Right cardiac atrium (tissue), 5 donors: ENCODE results near the gene CYB5R3. TPM values are rescaled to one million over a fixed set of nuclear protein-coding genes. Genes with fewer than 3 reads are reported as not detected.
"Not testable (repeated sequence)": the region's sequence is repeated elsewhere in the genome, so short reads cannot be mapped to it uniquely, and the experiment has no call there.

Experiments used
- ATAC-seq, 2 donors: fragments of 200-7000 bp; cut with Tn5 transposase; one replicate each; pipeline versions ENCODE4 v1.8.0 to v1.9.1; 2020; ENCODE audit warnings: moderate library complexity in 2 of 2, mild to moderate bottlenecking in 1 of 2
- DNase-seq, 3 donors: peaks; one replicate each; pipeline ENCODE4 v3.0.0-alpha.2; 2020
- H3K27ac ChIP-seq: one replicate; pipeline ENCODE4 v1.5.1; 2013; ENCODE audit warnings: mild to moderate bottlenecking, low read length, control low read depth, moderate library complexity
- H3K27me3 ChIP-seq: one replicate; pipeline ENCODE4 v1.6.1; 2013; ENCODE audit not compliant: control insufficient read depth, insufficient read depth
- H3K4me1 ChIP-seq: one replicate; pipeline ENCODE4 v1.6.1; 2013; ENCODE audit warnings: low read length; ENCODE audit not compliant: control insufficient read depth, insufficient read depth
- H3K4me3 ChIP-seq: one replicate; pipeline ENCODE4 v1.5.1; 2013; ENCODE audit warnings: low read length, control low read depth
- H3K9me3 ChIP-seq: one replicate; pipeline ENCODE4 v1.6.1; 2013; ENCODE audit warnings: low read length; ENCODE audit not compliant: control insufficient read depth
- WGBS: extraction: QIAGEN DNeasy Blood & Tissue Kit; methylation state at CpG from one replicate; pipeline ENCODE4 v1.1.7; 2013; 5-methylcytosine and 5-hydroxymethylcytosine counted together
- intact Hi-C, 4 donors: fragments of 100-400 bp; cut with DNase I; formaldehyde crosslinking; loops; one replicate each; pipeline versions ENCODE4 v1.11.0 to v1.14.0; 2022 to 2023
- polyA plus RNA-seq: library from polyadenylated mRNA; stranded (reverse); fragments of 200-250 nt; gene quantifications from one replicate; pipeline ENCODE4 v1.2.3, GENCODE V29; 2013
- total RNA-seq, 4 donors: library from RNA; stranded (reverse); fragmentation: NEBNext Ultra II Directional; extraction: Animal tissue kit (Norgen Biotek cat#: 25700); gene quantifications; one replicate each; pipeline ENCODE4 v1.2.1, GENCODE V29; 2021
- donor health status: healthy with polysubstance abuse.
- donor health status: DM: no; HTN: yes; CAD: no.
- donor health status: DM: no; HTN: no; CAD: no.
- donor health status: DM: no; HTN: yes; CAD: no; lungs with severe emphysema.
- donor health status: DM: yes; HTN: yes; CAD: no.

CYB5R3 gene
- total and polyA plus RNA-seq, 5 donors: 322 to 487 (median 361) TPM

DNA sequence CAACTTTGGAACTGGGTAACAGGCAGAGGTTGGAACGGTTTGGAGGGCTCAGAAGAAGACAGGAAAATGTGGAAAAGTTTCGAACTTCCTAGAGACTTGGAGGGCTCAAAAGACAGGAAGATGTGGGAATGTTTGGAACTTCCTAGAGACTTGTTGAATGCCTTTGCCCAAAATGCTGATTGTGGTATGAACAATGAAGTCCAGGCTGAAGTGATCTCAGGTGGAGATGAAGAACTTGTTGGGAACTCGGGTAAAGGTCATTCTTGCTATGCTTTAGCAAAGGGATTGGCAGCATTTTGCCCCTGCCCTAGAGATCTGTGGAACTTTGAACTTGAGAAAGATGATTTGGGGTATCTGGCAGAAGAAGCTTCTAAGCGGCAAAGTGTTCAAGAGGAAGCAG is 28.7 kb upstream of the CYB5R3 start:
- H3K4me3 ChIP-seq, ATAC-seq, H3K9me3 ChIP-seq, H3K27me3 ChIP-seq, intact Hi-C loops, H3K27ac ChIP-seq: not testable (repeated sequence)
- peaks cover 26% of the 10 kb centered on the region for H3K4me1 ChIP-seq
- WGBS: 65% methylated on average over 4 of the region's 4 CpGs
- DNase-seq: peak in 1 of 3 donors; percentile 1

DNA sequence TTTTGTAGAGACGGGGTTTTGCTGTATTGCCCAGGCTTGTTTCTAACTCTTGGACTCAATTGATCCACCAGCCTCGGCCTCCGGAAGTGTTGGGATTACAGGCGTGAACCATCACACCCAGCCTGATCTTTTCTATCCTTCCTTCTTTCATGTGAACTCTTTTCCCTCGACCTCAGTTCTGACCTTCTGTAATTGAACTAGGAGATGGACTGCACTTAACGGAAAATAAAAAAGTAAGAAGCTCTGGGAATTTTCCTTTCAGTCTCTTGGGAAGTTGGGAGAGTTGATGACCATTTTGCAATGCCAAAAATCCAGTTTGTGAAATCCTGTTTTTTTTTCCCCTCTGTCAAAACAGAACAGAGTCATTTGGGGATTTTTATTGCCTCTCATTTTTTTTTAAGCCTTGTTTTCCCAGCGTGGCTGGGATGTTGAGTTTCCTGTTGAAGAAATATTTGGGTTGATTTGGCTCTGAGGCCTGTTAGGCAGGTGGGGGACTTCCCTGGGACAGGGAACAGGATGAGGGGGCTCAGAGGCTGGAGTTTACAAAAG is 26.9 kb upstream of the CYB5R3 start:
- DNase-seq (peak in 2 of 3 donors; percentile 38 to 57), ATAC-seq (peak; percentile 16 to 30)
- H3K27ac ChIP-seq: peak overlapping the region; percentile 89
- H3K9me3 ChIP-seq: no peaks in the 10 kb centered on the region
- 34% methylated on average over 7 of the region's 7 CpGs for WGBS
- H3K27me3 ChIP-seq: no peaks in the 10 kb centered on the region
- intact Hi-C loops: no loop called here
- no peak overlapping the region for H3K4me3 ChIP-seq
- H3K4me1 ChIP-seq: peaks cover 27% of the 10 kb centered on the region

DNA sequence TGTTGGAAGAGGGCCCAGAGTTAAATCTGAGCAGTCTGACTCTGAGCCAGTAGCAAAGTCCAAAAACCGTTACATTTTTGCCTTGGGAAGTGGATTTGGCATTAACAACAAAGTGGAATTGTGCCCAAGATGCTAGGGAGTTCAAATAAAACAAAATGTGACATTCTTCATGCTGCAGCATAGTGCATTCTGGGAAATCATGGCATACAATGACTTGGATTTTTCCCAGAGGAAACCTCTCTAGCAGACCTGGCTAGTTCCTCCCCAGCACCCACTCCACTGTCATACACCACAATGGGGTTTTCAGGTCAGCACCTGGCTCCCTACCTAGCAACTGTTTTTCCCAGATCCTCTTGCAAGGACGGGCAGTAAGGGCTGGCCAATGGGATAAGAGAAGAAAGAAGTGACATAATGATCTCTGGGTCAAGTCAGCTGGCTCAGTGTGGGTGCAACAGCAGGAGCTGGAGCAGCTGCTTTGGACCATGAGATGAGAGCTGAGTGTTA is 24.8 kb upstream of the CYB5R3 start:
- Histone ChIP-seq H3K4me3 (no peak overlapping the region), H3K4me1 (peaks cover 24% of the 10 kb centered on the region), H3K9me3 (no peaks in the 10 kb centered on the region), H3K27ac (peak overlapping the region; percentile 73), H3K27me3 (no peaks in the 10 kb centered on the region)
- WGBS: 27% methylated on average over 2 of the region's 2 CpGs
- ATAC-seq (peak; percentile 31 to 72), DNase-seq (peak in 2 of 3 donors; percentile 22 to 56)
- intact Hi-C loops: no loop called here

DNA sequence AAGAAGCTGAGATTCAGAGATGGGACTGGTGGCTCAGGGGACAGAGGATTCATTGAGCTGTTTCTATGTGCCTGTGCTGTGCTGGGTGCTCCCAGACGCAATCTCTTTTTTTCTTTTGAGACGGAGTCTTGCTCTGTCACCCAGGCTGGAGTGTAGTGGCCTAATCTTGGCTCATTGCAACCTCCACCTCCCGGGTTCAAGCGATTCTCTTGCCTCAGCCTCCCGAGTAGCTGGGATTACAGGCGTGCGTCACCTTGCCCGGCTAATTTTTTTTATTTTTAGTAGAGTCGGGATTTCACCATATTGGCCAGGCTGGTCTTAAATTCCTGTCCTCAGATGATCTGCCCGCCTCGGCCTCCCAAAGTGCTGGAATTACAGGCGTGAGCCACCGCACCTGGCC is 23.9 kb upstream of the CYB5R3 start:
- H3K27me3 ChIP-seq, H3K9me3 ChIP-seq, intact Hi-C loops, ATAC-seq, H3K4me3 ChIP-seq, H3K27ac ChIP-seq: not testable (repeated sequence)
- WGBS: 96% methylated on average over 13 of the region's 13 CpGs
- peak in 2 of 3 donors; percentile 4 to 39 for DNase-seq
- peaks cover 20% of the 10 kb centered on the region for H3K4me1 ChIP-seq

DNA sequence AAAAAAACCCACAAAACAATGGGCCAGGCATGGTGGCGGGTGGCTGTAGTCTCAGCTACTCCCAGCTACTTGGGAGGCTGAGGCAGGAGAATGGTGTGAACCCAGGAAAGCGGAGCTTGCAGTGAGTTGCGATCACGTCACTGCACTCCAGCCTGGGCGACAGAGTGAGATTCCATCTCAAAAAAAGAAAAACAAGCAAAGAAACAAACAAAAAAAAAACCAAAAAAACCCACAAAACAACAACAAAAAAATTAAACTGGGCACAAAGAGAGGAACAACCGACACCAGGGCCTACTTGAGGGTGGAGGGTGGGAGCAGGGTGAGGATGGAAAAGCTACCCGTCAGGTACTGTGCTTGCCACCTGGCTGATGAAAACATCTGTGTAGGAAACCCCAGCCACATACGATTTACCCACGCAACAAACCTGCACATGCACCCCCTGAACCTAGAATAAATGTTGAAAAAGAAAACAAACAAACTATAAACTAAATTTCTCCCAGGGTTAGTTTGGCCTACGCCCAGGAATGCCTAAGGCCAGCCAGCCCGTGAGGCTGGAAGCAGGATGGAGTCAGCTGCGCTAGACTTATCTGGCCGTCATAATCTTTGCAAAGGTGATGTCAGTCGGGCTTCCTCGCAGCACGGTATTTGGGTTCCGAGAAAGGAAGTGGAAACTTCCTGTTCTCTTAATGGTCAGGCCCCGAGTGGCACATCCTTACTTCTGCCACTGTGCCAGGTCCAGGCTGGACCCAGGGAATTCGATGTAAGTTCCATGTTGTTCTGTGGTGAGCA is 21.9 kb upstream of the CYB5R3 start:
- H3K4me1 ChIP-seq: peaks cover 10% of the 10 kb centered on the region
- peak overlapping the region; percentile 42 for H3K27ac ChIP-seq
- peak in 2 of 3 donors; percentile 55 to 64 for DNase-seq
- intact Hi-C loops: no loop called here
- H3K27me3 ChIP-seq: no peaks in the 10 kb centered on the region
- H3K9me3 ChIP-seq: no peaks in the 10 kb centered on the region
- no peak overlapping the region for H3K4me3 ChIP-seq
- peak; percentile 40 to 73 for ATAC-seq
- 59% methylated on average over 19 of the region's 19 CpGs for WGBS

DNA sequence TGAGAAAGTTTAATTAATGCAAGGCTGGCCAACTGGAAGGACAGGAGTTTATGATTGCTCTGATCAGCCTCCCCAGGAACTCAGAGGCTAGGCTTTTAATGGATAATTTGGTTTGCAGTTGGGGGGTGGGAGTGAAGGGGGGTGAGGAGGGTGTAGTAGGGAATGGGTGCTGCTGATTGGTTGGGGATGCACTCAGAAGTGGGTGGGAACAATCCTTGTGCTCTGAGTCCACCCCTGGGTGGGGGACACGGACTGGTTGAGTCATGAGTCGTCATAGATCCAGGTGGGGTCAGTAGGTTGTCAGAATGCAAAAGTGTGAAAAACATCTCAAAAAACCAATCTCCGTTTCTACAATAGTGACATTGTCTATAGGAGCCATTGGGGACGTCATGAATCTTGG is 20.9 kb upstream of the CYB5R3 start:
- WGBS: 84% methylated on average over 4 of the region's 4 CpGs
- peak in 2 of 3 donors; percentile 12 to 15 for DNase-seq

DNA sequence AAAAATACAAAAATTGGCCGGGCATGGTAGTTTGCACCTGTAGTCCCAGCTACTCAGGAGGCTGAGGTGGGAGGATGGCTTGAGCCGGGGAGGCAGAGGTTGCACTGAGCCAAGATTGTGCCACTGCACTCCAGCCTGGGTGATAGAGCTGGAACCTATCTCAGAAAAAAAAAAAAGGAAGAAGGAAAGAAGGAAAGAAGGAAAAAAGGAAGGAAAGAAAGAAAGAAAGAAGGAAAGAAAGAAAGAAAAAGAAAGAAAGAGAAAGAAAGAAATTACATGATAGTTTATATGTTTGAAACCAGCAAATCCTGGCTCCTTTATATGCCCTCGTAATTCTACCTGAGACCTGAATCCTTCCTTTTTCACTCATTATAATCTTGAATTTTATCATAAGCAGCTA is 17.2 kb upstream of the CYB5R3 start:
- not testable (repeated sequence) for H3K4me3 ChIP-seq, H3K4me1 ChIP-seq, DNase-seq, H3K27ac ChIP-seq, H3K27me3 ChIP-seq, ATAC-seq, H3K9me3 ChIP-seq
- intact Hi-C loops: loop anchor here in 1 of 4 donors (10.0 kb wide), 1 partner anchor 58 kb away; the partner anchor contains the start of gene A4GALT
- WGBS: 96% methylated on average over 3 of the region's 3 CpGs

More for the DNA sequence above, 20.9 kb upstream of the CYB5R3 start:
- Histone ChIP-seq H3K4me1 (peaks cover 9% of the 10 kb centered on the region), H3K9me3 (no peaks in the 10 kb centered on the region), H3K4me3 (no peak overlapping the region), H3K27ac (no peak overlapping the region), H3K27me3 (no peaks in the 10 kb centered on the region)
- intact Hi-C loops: no loop called here
- peak in 1 of 2 donors; percentile 24 for ATAC-seq

DNA sequence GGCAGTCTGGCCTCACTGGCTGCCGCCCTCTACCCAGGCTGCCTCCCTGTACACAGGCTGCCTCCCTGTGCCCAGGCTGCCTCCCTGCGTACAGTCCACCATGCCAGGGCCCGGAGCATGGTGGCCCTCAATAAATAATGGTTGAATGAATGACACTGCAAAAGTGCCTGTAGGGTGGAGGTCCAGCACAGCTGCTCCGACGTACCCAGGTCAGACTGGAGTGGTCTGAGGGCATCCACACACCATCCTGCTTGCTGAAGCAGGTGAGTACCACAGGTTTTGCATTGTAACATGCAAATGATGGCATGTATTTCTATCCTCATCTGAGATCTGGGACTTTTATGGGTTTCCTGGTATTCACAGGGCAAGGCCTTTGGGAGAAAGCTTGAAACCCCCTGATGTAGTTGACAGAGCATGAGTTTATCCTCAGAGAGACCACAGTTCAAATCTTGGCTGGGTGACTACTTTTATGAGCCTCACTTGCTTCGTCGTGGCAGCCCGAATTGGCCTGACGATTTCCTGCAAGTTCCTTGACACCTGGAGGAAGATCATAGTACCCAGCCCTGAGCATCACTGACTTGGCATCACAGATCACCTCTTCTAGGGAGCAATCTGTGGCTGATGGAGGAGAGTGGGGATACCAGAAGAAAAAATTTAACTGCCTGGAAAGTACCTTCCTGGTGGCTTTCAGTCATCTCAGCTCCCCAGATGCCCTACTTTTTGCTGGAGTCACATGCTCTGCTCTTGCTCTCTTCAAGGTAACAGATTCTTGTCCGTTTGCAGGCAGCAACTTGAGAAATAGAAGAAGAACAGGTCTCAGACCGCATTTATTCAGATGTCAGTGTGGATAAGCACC is 16.0 kb upstream of the CYB5R3 start:
- no peak overlapping the region for H3K27ac ChIP-seq
- no peak for ATAC-seq
- H3K4me1 ChIP-seq: no peaks in the 10 kb centered on the region
- intact Hi-C loops: loop anchor here in 2 of 4 donors (5.0 to 10.0 kb wide), 2 partner anchors 60 to 157 kb away; partner anchors contain the start of gene A4GALT (in 1 of the 2)
- no peak overlapping the region for H3K4me3 ChIP-seq
- no peaks in the 10 kb centered on the region for H3K27me3 ChIP-seq
- 77% methylated on average over 11 of the region's 11 CpGs for WGBS
- peak in 2 of 3 donors; percentile 4 to 9 for DNase-seq
- no peaks in the 10 kb centered on the region for H3K9me3 ChIP-seq

DNA sequence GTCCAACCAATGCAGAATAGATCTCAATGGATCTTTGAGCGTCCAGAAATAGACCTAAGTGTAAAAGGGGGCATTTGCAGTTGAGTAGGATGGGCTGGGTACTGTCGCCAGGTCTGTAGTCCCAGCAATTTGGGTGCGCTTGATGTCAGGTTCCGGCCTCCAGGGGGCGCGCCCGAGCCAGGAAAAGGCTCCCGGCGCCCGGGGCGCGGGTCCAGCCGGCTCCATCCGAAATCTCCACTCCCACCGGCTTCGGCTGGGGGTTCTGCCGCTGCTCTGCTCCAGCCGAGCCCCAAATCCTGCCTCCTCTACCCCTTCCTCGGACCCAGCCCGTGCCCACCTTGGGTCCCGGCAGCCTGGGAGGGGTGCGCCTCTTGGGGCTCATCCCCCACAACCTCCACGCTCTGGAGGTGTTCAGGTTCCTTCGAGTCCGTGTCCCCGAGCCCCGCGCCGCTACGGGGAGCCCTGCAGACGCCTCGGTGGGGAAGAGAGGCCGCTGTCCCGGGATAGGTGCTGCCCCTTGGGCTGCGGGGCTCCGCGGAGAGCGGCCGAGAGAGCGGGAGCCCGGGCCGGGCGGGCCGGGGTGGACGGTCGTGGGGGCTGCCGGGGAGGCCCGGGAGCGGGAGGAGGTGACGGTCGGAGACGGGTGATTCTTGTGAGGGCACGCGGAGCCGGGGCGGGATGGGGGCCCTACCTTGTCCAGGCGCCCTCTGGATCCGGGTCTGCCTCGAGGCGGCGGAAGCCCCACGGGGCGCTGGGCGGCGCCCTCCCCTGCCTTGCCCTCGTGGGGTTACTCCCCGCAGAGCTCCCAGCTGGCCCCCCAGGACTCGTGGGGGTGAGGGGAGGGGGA is 13.0 kb upstream of the CYB5R3 start:
- WGBS: 4% methylated on average over 68 of the region's 68 CpGs
- H3K27me3 ChIP-seq: no peaks in the 10 kb centered on the region
- intact Hi-C loops: loop anchor here in 2 of 4 donors (5.0 to 10.0 kb wide), 2 partner anchors 63 to 160 kb away; partner anchors contain the start of gene A4GALT (in 1 of the 2)
- H3K27ac ChIP-seq: no peak overlapping the region
- H3K4me1 ChIP-seq: no peaks in the 10 kb centered on the region
- DNase-seq: peak; percentile 88 to 96 (median 93)
- H3K9me3 ChIP-seq: no peaks in the 10 kb centered on the region
- ATAC-seq: peak; percentile 93 to 94
- H3K4me3 ChIP-seq: peak overlapping the region; percentile 51

DNA sequence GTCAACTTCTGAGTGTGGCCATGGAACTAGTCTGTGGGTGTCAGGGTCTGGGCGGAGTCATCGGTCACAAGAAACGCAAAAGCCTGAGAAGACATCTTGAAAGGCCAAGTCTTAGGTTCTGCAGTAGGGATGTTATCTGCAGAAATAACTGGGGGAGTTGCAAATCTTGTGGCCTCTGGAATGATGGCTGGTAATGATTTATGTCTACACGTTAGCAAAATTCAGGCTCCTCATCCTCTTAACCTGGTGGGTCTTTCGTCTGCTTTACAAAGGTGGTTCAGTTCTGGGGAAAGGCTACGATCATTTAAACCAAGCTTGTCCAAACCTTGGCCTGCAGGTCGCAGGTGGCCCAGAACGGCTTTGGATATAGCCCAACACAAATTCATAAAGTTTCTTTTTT is 7.4 kb upstream of the CYB5R3 start:
- Histone ChIP-seq H3K9me3 (no peaks in the 10 kb centered on the region), H3K27ac (no peak overlapping the region), H3K27me3 (no peaks in the 10 kb centered on the region), H3K4me1 (no peaks in the 10 kb centered on the region), H3K4me3 (no peak overlapping the region)
- no peak for ATAC-seq
- WGBS: 95% methylated on average over 8 of the region's 8 CpGs
- intact Hi-C loops: no loop called here
- peak in 1 of 3 donors; percentile 13 for DNase-seq
